SU-DHL-6 (cell line): ENCODE data around the gene TRNP1.

Experiments used
- EZH2phosphoT487 ChIP-seq: fragments of 200-600 bp; sonication (generic), shearing (Covaris generic); conservative IDR thresholded peaks from 2 replicates; pipeline ENCODE4 v1.6.1; 2018; ENCODE audit warnings: mild to moderate bottlenecking, antibody characterized with exemption, low read length, moderate library complexity, mixed read lengths
- TF ChIP-seq, protein P1 (sequence below): fragments of 200-600 bp; sonication (generic); IDR thresholded peaks from one replicate; pipeline ENCODE4 v1.5.1; 2017; ENCODE audit warnings: antibody characterized with exemption, mild to moderate bottlenecking, low read length, moderate library complexity; ENCODE audit not compliant: insufficient read depth, poor library complexity, severe bottlenecking

DNA sequence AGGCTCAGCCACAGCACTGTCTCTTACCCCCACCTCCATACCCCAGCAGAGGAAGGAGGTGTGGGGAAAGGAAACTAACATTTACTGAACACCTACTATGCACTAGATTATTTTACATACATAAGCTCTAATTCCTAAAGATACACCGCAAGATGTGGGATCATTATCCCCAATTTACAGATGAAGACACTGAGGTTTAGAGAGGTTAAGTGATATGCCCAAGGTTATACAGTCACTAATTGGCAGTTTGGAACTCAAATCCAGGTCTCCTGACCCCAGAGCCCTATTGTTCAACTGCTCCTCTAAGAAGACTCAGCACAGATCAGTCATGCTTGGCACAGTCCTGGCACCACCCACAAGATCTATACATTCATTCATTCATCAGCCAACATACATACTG is 22.9 kb downstream of the TRNP1 start:
- TF ChIP-seq, protein P1, sequence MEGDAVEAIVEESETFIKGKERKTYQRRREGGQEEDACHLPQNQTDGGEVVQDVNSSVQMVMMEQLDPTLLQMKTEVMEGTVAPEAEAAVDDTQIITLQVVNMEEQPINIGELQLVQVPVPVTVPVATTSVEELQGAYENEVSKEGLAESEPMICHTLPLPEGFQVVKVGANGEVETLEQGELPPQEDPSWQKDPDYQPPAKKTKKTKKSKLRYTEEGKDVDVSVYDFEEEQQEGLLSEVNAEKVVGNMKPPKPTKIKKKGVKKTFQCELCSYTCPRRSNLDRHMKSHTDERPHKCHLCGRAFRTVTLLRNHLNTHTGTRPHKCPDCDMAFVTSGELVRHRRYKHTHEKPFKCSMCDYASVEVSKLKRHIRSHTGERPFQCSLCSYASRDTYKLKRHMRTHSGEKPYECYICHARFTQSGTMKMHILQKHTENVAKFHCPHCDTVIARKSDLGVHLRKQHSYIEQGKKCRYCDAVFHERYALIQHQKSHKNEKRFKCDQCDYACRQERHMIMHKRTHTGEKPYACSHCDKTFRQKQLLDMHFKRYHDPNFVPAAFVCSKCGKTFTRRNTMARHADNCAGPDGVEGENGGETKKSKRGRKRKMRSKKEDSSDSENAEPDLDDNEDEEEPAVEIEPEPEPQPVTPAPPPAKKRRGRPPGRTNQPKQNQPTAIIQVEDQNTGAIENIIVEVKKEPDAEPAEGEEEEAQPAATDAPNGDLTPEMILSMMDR = no peak
- TF ChIP-seq EZH2phosphoT487 = no peak
